Vagina (tissue), 2 donors: Measurements from ENCODE around the gene LCN1.

Source experiments
- CTCF ChIP-seq, 3 experiments: fragments of 450-650 bp in 2 of 3; fragments of 200-600 bp in 1 of 3; sonication (generic) in 1 of 3; IDR thresholded peaks; one replicate each; pipeline ENCODE4 v1.5.1; 2017 to 2019; ENCODE audit warnings: antibody characterized with exemption in 3 of 3, mild to moderate bottlenecking in 2 of 3, moderate library complexity in 2 of 3
- POLR2A ChIP-seq, 2 donors: fragments of 450-650 bp; IDR thresholded peaks; one replicate each; pipeline ENCODE4 v1.6.1; 2017; ENCODE audit warnings: antibody characterized with exemption in 2 of 2, mild to moderate bottlenecking in 2 of 2, moderate library complexity in 2 of 2

DNA sequence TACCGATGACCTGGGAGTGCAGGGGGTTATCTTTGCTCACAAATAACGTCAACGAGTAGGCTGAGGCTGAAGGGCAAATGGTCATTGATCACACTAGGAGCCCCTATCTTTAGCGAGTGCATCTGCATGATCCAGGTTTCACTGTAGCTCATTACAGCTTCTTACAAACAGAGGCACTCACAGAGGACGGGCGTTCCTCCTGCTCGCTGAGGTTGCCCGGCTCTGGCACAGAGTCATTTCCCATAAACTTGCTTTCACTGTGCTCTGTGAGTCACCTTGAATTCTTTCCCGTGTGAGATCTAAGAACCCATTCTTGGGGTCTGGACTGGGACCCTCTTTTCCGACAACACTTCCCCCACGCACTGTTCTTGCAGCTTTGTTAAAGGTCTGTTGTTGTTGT is 38.4 kb downstream of the LCN1 start:
- TF ChIP-seq CTCF (IDR thresholded peaks at IDR 0.05), result no peak
- no peak for TF ChIP-seq POLR2A (IDR thresholded peaks at IDR 0.05)
